Keratinocyte (primary cell): ENCODE measurements around the gene KRTAP20-4. TPM values are rescaled to one million over a fixed set of nuclear protein-coding genes. Genes with fewer than 3 reads are reported as not detected.

ENCODE experiments used
- DNase-seq: peaks from one replicate; pipeline ENCODE4 v3.0.0-alpha.2; 2011; ENCODE audit warnings: low read depth, missing footprints, low spot score
- FAIRE-seq: peaks from 2 replicates; lab custom pipeline; 2011; peaks lifted over from hg19 to GRCh38; lab: Jason Lieb, UNC
- H2AFZ ChIP-seq: 2 replicates; pipeline ENCODE4 v1.6.0; 2012; ENCODE audit warnings: low read length, control low read depth, inconsistent platforms; ENCODE audit not compliant: control insufficient read depth
- H3K27ac ChIP-seq: 2 replicates; pipeline ENCODE4 v1.5.1; 2011; ENCODE audit warnings: low read length; ENCODE audit not compliant: control insufficient read depth, insufficient read depth
- H3K27me3 ChIP-seq: 3 replicates; pipeline ENCODE4 v1.6.0; 2011; ENCODE audit warnings: low read length; ENCODE audit not compliant: control insufficient read depth, insufficient read depth; ENCODE audit errors: extremely low read depth
- H3K36me3 ChIP-seq, 2 experiments: 2 replicates in 1 of 2; 3 replicates in 1 of 2; pipeline ENCODE4 v1.5.1; 2011; ENCODE audit warnings: low read length in 2 of 2, mild to moderate bottlenecking in 1 of 2; ENCODE audit not compliant: control insufficient read depth in 2 of 2, insufficient read depth in 2 of 2; ENCODE audit errors: extremely low read depth in 1 of 2
- H3K4me1 ChIP-seq: 3 replicates; pipeline ENCODE4 v1.5.1; 2011; ENCODE audit warnings: low read length; ENCODE audit not compliant: control insufficient read depth, insufficient read depth; ENCODE audit errors: extremely low read depth
- H3K4me2 ChIP-seq: 3 replicates; pipeline ENCODE4 v1.6.0; 2011; ENCODE audit warnings: low read depth, low read length; ENCODE audit not compliant: control insufficient read depth, insufficient read depth; ENCODE audit errors: extremely low read depth
- H3K4me3 ChIP-seq, 3 experiments: fragments of 200-600 bp in 1 of 3; sonication (generic) in 1 of 3; 2 replicates in 2 of 3; 3 replicates in 1 of 3; pipeline ENCODE4 v1.5.1; 2011 to 2016; ENCODE audit warnings: low read length in 3 of 3, mild to moderate bottlenecking in 3 of 3, control low read depth in 2 of 3, inconsistent platforms in 1 of 3, low read depth in 1 of 3, mixed read lengths in 1 of 3, mixed run types in 1 of 3, moderate library complexity in 1 of 3; ENCODE audit not compliant: control insufficient read depth in 2 of 3, insufficient read depth in 2 of 3; ENCODE audit errors: extremely low read depth in 1 of 3
- H3K79me2 ChIP-seq: 2 replicates; pipeline ENCODE4 v1.6.0; 2012; ENCODE audit warnings: low read length; ENCODE audit not compliant: control insufficient read depth, insufficient read depth
- H3K9ac ChIP-seq: 3 replicates; pipeline ENCODE4 v1.6.0; 2011; ENCODE audit warnings: low read length; ENCODE audit not compliant: control insufficient read depth, insufficient read depth; ENCODE audit errors: extremely low read depth
- H3K9me1 ChIP-seq: 3 replicates; pipeline ENCODE4 v1.6.0; 2011; ENCODE audit warnings: low read length; ENCODE audit not compliant: control insufficient read depth, insufficient read depth; ENCODE audit errors: extremely low read depth
- H3K9me3 ChIP-seq: 2 replicates; pipeline ENCODE4 v1.5.1; 2012; ENCODE audit warnings: low read depth, low read length; ENCODE audit not compliant: control insufficient read depth
- H4K20me1 ChIP-seq: 3 replicates; pipeline ENCODE4 v1.6.0; 2011; ENCODE audit warnings: low read length; ENCODE audit not compliant: control insufficient read depth, insufficient read depth; ENCODE audit errors: extremely low read depth
- CTCF ChIP-seq, 3 experiments: IDR thresholded peaks in 1 of 3; conservative IDR thresholded peaks in 1 of 3; optimal IDR thresholded peaks in 1 of 3; 2 replicates in 2 of 3; 3 replicates in 1 of 3; pipeline versions ENCODE3 to v1.5.1; 2011; ENCODE audit warnings: low read length in 3 of 3, mild to moderate bottlenecking in 3 of 3, moderate library complexity in 2 of 3, control low read depth in 1 of 3, inconsistent platforms in 1 of 3; ENCODE audit not compliant: insufficient read depth in 2 of 3; ENCODE audit errors: extremely low read depth in 1 of 3
- EZH2 ChIP-seq: IDR thresholded peaks from one replicate; pipeline ENCODE4 v1.6.1; 2012; ENCODE audit warnings: inconsistent platforms, mild to moderate bottlenecking, low read length, moderate library complexity
- dilution Hi-C: fragments of 300-500 bp; cut with MboI; formaldehyde crosslinking; loops from one replicate; pipeline ENCODE4 v1.7.0; 2020; ENCODE audit warnings: low sequenced_read_pairs; ENCODE audit not compliant: extremely low pct_ligation_motif_present
- polyA plus RNA-seq, 5 experiments: library from polyadenylated mRNA; depleted of rRNA in 3 of 5; stranded (reverse) in 3 of 5; stranded (forward) in 1 of 5; unstranded in 1 of 5; fragments of >200 nt; gene quantifications; 1 replicate in 1 of 5; 2 replicates in 3 of 5; 3 replicates in 1 of 5; pipeline versions ENCODE4 v1.2.1 to v1.2.3, GENCODE V29; 2011 to 2012; ENCODE audit warnings: missing spikeins in 2 of 5, low read depth in 1 of 5, low replicate concordance in 1 of 5

KRTAP20-4 gene
- polyA plus RNA-seq, 1 donor (not counting 4 experiments of a cell fraction or from before 2014, with no cell fraction given) = not detected

- Histone ChIP-seq H3K27me3 (no peaks in the 10 kb centered on the region), H3K36me3 (no peaks in the 10 kb centered on the region), H4K20me1 (no peaks in the 10 kb centered on the region), H2AFZ (no peak overlapping the region), H3K4me1 (no peaks in the 10 kb centered on the region), H3K9me3 (no peaks in the 10 kb centered on the region), H3K9ac (no peak overlapping the region), H3K4me3 (no peak overlapping the region), H3K79me2 (no peaks in the 10 kb centered on the region), H3K27ac (no peak overlapping the region), H3K4me2 (no peak overlapping the region), H3K9me1 (no peaks in the 10 kb centered on the region)
- dilution Hi-C loops = no loop called here
- FAIRE-seq (no peak), DNase-seq (no peak)
- TF ChIP-seq CTCF (optimal IDR thresholded peaks at IDR 0.05 in 1 of 3, IDR thresholded peaks at IDR 0.05 in 1 of 3, conservative IDR thresholded peaks at IDR 0.05 in 1 of 3; ENCODE audit: extremely low read depth in 1 of 3, insufficient read depth in 2 of 3, low read length in 3 of 3) (no peak), EZH2 (no peak)
These were observed 5.2 kb upstream of the KRTAP20-4 start for GRCh38 chr21:30615199-30615598.

GRCh38 chr21:30616125-30616524 lies 4.3 kb upstream of the KRTAP20-4 start, which contains the start of gene KRTAP20-1:
Gene KRTAP20-1 (plus strand): TSS chr21:30616425. CDS start chr21:30616455, 30 bp downstream.
- dilution Hi-C loops = no loop called here
- Histone ChIP-seq H3K9ac (no peak within 1 kb of the TSS), H4K20me1 (no peaks in the 10 kb centered on the region), H3K4me3 (no peak within 1 kb of the TSS), H3K9me1 (no peaks in the 10 kb centered on the region), H3K27me3 (no peaks in the 10 kb centered on the region), H3K4me2 (no peak within 1 kb of the TSS), H3K36me3 (no peaks in the 10 kb centered on the region), H3K9me3 (no peaks in the 10 kb centered on the region), H2AFZ (no peak within 1 kb of the TSS), H3K4me1 (no peaks in the 10 kb centered on the region), H3K27ac (no peak within 1 kb of the TSS), H3K79me2 (no peaks in the 10 kb centered on the region)
- DNase-seq (no peak), FAIRE-seq (no peak)
- TF ChIP-seq EZH2 (no peak), CTCF (optimal IDR thresholded peaks at IDR 0.05 in 1 of 3, IDR thresholded peaks at IDR 0.05 in 1 of 3, conservative IDR thresholded peaks at IDR 0.05 in 1 of 3; ENCODE audit: extremely low read depth in 1 of 3, insufficient read depth in 2 of 3, low read length in 3 of 3) (no peak)
